ENCODE data around the gene USH2A.

DNA sequence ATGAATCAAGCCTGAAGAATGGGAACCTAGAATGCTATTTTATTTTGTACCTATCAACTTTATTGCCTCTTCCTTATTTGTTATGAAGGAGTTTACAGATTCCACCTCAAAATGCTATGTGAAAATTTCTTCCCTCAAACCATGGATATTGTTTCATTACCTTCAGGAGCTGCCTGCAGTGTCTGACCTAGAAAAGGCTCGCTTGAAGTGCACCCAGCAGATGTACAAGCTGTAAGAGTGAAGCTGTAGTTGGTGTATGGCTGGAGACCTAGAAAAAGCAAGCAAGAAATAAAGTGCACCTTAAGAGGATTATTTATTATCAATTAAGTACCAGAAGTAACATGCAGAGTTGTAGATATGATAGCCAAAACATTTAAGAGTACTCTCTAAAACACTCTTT lies 656.7 kb downstream of the USH2A start:
- no peak for TF ChIP-seq ZNF138 (tag by site-specific recombination; IDR thresholded peaks at IDR 0.05; ENCODE audit: borderline replicate concordance)
- TF ChIP-seq SP3 (tag by site-specific recombination; IDR thresholded peaks at IDR 0.05): no peak
- no peak for TF ChIP-seq ZNF629 (tag by site-specific recombination; IDR thresholded peaks at IDR 0.05)
- TF ChIP-seq ZNF214 (tag by site-specific recombination; IDR thresholded peaks at IDR 0.05; ENCODE audit: borderline replicate concordance): no peak
- TF ChIP-seq CTCF (tag by site-specific recombination; IDR thresholded peaks at IDR 0.05): no peak
- TF ChIP-seq ZNF24 (tag by site-specific recombination; IDR thresholded peaks at IDR 0.05): no peak

Data from HEK293 (cell line).